GM12864 (cell line): ENCODE measurements around the gene NLGN1.

ENCODE experiments used
- DNase-seq: peaks from one replicate; pipeline ENCODE4 v3.0.0-alpha.2; 2011; ENCODE audit warnings: low read depth
- H3K4me3 ChIP-seq: 2 replicates; pipeline ENCODE4 v1.5.1; 2011; ENCODE audit warnings: mild to moderate bottlenecking, low read depth, low read length, control low read depth
- CTCF ChIP-seq: IDR thresholded peaks from 2 replicates; pipeline ENCODE4 v1.5.1; 2011; ENCODE audit warnings: low read depth, mild to moderate bottlenecking, moderate library complexity, low read length, control low read depth, inconsistent platforms; ENCODE audit errors: missing control alignments

NLGN1 gene

GRCh38 chr3:173739726-173740125 lies 342.2 kb downstream of the NLGN1 start:
- DNase-seq: no peak
- TF ChIP-seq CTCF: no peak
- no peak overlapping the region for H3K4me3 ChIP-seq

- H3K4me3 ChIP-seq: no peak overlapping the region
Measured at GRCh38 chr3:173742491-173742890, 344.9 kb downstream of the NLGN1 start.

GRCh38 chr3:173743111-173743510 lies 345.6 kb downstream of the NLGN1 start:
- no peak overlapping the region for H3K4me3 ChIP-seq
- no peak for TF ChIP-seq CTCF
- DNase-seq: no peak

More at GRCh38 chr3:173742491-173742890, 344.9 kb downstream of the NLGN1 start:
- DNase-seq: no peak
- TF ChIP-seq CTCF: no peak

GRCh38 chr3:173743516-173743915 lies 346.0 kb downstream of the NLGN1 start:
- no peak for DNase-seq

GRCh38 chr3:173744479-173744878 lies 346.9 kb downstream of the NLGN1 start:
- DNase-seq: no peak
- no peak for TF ChIP-seq CTCF
- H3K4me3 ChIP-seq: no peak overlapping the region

More at GRCh38 chr3:173743516-173743915, 346.0 kb downstream of the NLGN1 start:
- no peak for TF ChIP-seq CTCF
- no peak overlapping the region for H3K4me3 ChIP-seq

- no peak overlapping the region for H3K4me3 ChIP-seq
- DNase-seq: no peak
- no peak for TF ChIP-seq CTCF
Measured at GRCh38 chr3:173744895-173745294, 347.4 kb downstream of the NLGN1 start.

- H3K4me3 ChIP-seq: no peak overlapping the region
- TF ChIP-seq CTCF: no peak
- DNase-seq: no peak
Measured at GRCh38 chr3:173745952-173746682, 348.6 kb downstream of the NLGN1 start.
